PC-9 (cell line): ENCODE data around the gene CACNG6. TPM values are rescaled to one million over a fixed set of nuclear protein-coding genes. Genes with fewer than 3 reads are reported as not detected.

ENCODE experiments used
- BruUV-seq: library from RNA; stranded (reverse); fragments of 400-500 nt; replicated peaks from 2 replicates; lab custom pipeline; 2021; lab: Mats Ljungman, UMichigan
- CTCF ChIA-PET: fragments of 300-600 bp; sonication (Branson Sonifier 250); formaldehyde crosslinking; loops from one replicate; lab custom pipeline; 2022; ENCODE audit warnings: antibody characterized with exemption; lab: Charles Lee
- POLR2A ChIA-PET: fragments of 300-600 bp; sonication (Branson Sonifier 250); formaldehyde crosslinking; loops from one replicate; lab custom pipeline; 2022; ENCODE audit warnings: antibody characterized with exemption; ENCODE audit not compliant: unreplicated experiment; lab: Charles Lee
- DNase-seq, 2 experiments: peaks; one replicate each; pipeline versions ENCODE4 v3.0.0 to v3.0.0-alpha.2; 2015 to 2022; ENCODE audit warnings: mixed read lengths in 1 of 2
- H2AFZ ChIP-seq: fragments of 200-600 bp; sonication (generic); 2 replicates; pipeline ENCODE4 v1.8.1; 2017; ENCODE audit warnings: antibody characterized with exemption
- H3F3A ChIP-seq: fragments of 200-600 bp; sonication (generic); 2 replicates; pipeline ENCODE4 v1.8.1; 2017; ENCODE audit warnings: antibody characterized with exemption, mild to moderate bottlenecking, low read depth; ENCODE audit not compliant: insufficient read depth
- H3K27ac ChIP-seq: fragments of 200-600 bp; sonication (generic); 2 replicates; pipeline ENCODE4 v1.6.1; 2016; ENCODE audit warnings: mixed run types
- H3K27me3 ChIP-seq: fragments of 200-600 bp; sonication (generic); 2 replicates; pipeline ENCODE4 v1.6.1; 2016; ENCODE audit warnings: low read depth, mixed run types; ENCODE audit not compliant: insufficient read depth
- H3K36me3 ChIP-seq: fragments of 200-600 bp; sonication (generic); 2 replicates; pipeline ENCODE4 v1.6.1; 2016; ENCODE audit warnings: low read depth, mixed run types
- H3K4me1 ChIP-seq: fragments of 200-600 bp; sonication (generic); replicated peaks from 2 replicates; pipeline ENCODE4 v1.6.1; 2016; ENCODE audit warnings: mixed run types; ENCODE audit not compliant: insufficient read depth
- H3K4me2 ChIP-seq: fragments of 200-600 bp; sonication (generic); 2 replicates; pipeline ENCODE4 v1.6.1; 2017; ENCODE audit warnings: mixed run types
- H3K4me3 ChIP-seq: fragments of 200-600 bp; sonication (generic); 2 replicates; pipeline ENCODE4 v1.6.1; 2016; ENCODE audit warnings: mixed run types
- H3K79me2 ChIP-seq: fragments of 200-600 bp; sonication (generic); 2 replicates; pipeline ENCODE4 v1.6.1; 2017; ENCODE audit warnings: low read depth, mixed run types
- H3K9me2 ChIP-seq: fragments of 200-600 bp; sonication (generic); 2 replicates; pipeline ENCODE4 v1.8.1; 2017; ENCODE audit warnings: mild to moderate bottlenecking; ENCODE audit not compliant: insufficient read depth
- H3K9me3 ChIP-seq: fragments of 200-600 bp; sonication (generic); 2 replicates; pipeline ENCODE4 v1.8.1; 2016; ENCODE audit warnings: low read depth; ENCODE audit not compliant: insufficient read depth
- H4K20me1 ChIP-seq: fragments of 200-600 bp; sonication (generic); 2 replicates; pipeline ENCODE4 v1.8.1; 2017; ENCODE audit not compliant: insufficient read depth
- CTCF ChIP-seq: fragments of 200-600 bp; sonication (generic); conservative IDR thresholded peaks from 2 replicates; pipeline ENCODE4 v1.6.1; 2017; ENCODE audit warnings: mixed run types, antibody characterized with exemption, mild to moderate bottlenecking, moderate library complexity
- EZH2 ChIP-seq: fragments of 200-600 bp; sonication (generic); IDR thresholded peaks from 2 replicates; pipeline ENCODE4 v1.8.0; 2017; ENCODE audit warnings: antibody characterized with exemption, low read depth
- intact Hi-C: fragments of 100-400 bp; cut with micrococcal nuclease; formaldehyde crosslinking; loops from one replicate; pipeline ENCODE4 v1.10.0; 2022; ENCODE audit not compliant: unreplicated experiment
- total RNA-seq: library from RNA; stranded (reverse); gene quantifications from 2 replicates; pipeline ENCODE4 v1.2.3, GENCODE V29; 2021

Gene CACNG6
- total RNA-seq, 1 experiment from 2014 or later: 11.5 TPM

GRCh38 chr19:53958168-53958571 is 33.3 kb upstream of the CACNG6 start:
- no peaks in the 10 kb centered on the region for H3K79me2 ChIP-seq
- no peak overlapping the region for H3K4me3 ChIP-seq
- no peak for DNase-seq
- H3K36me3 ChIP-seq: no peaks in the 10 kb centered on the region
- peak overlapping the region; percentile 46 for H3K4me2 ChIP-seq
- POLR2A ChIA-PET: no interaction called here
- no peak overlapping the region for H3K27ac ChIP-seq
- no peaks in the 10 kb centered on the region for H3K9me3 ChIP-seq
- H3K27me3 ChIP-seq: peaks cover 7% of the 10 kb centered on the region; the same call in 1 of the 2 replicates
- intact Hi-C loops: no loop called here
- no peak for TF ChIP-seq EZH2
- no peak for TF ChIP-seq CTCF
- H3F3A ChIP-seq: peaks cover 22% of the 10 kb centered on the region; the same call in 1 of the 2 replicates
- H2AFZ ChIP-seq: no peak overlapping the region
- no peaks in the 10 kb centered on the region for H3K9me2 ChIP-seq
- H3K4me1 ChIP-seq: peaks cover 13% of the 10 kb centered on the region
- no peaks in the 10 kb centered on the region for H4K20me1 ChIP-seq
- CTCF ChIA-PET: no interaction called here
- no TSS peak for BruUV-seq

GRCh38 chr19:53958823-53959757 is 32.3 kb upstream of the CACNG6 start:
- Histone ChIP-seq H3K27me3 (peaks cover 7% of the 10 kb centered on the region; the same call in 1 of the 2 replicates), H3K79me2 (no peaks in the 10 kb centered on the region), H3K4me3 (no peak overlapping the region), H3K27ac (no peak overlapping the region), H3K9me3 (no peaks in the 10 kb centered on the region), H3K36me3 (no peaks in the 10 kb centered on the region), H4K20me1 (no peaks in the 10 kb centered on the region), H3K9me2 (no peaks in the 10 kb centered on the region), H3K4me1 (peaks cover 13% of the 10 kb centered on the region), H3K4me2 (no peak overlapping the region), H2AFZ (no peak overlapping the region), H3F3A (peaks cover 22% of the 10 kb centered on the region; the same call in 1 of the 2 replicates)
- POLR2A ChIA-PET: interaction anchor here (0.5 kb wide), 1 partner anchor 21 kb away, joined by 6 read pairs; no protein-coding TSS in a partner anchor
- DNase-seq: no peak
- intact Hi-C loops: no loop called here
- TF ChIP-seq EZH2: no peak
- TF ChIP-seq CTCF: no peak
- BruUV-seq: no TSS peak
- CTCF ChIA-PET: no interaction called here

GRCh38 chr19:53960187-53960586 is 31.2 kb upstream of the CACNG6 start:
- no peak for TF ChIP-seq CTCF
- TF ChIP-seq EZH2: no peak
- no peaks in the 10 kb centered on the region for H3K9me2 ChIP-seq
- intact Hi-C loops: no loop called here
- BruUV-seq: no TSS peak
- no peak overlapping the region for H3K4me3 ChIP-seq
- H3K27ac ChIP-seq: no peak overlapping the region
- H3K4me1 ChIP-seq: peaks cover 13% of the 10 kb centered on the region
- POLR2A ChIA-PET: no interaction called here
- H2AFZ ChIP-seq: no peak overlapping the region
- no peaks in the 10 kb centered on the region for H3K79me2 ChIP-seq
- peaks cover 7% of the 10 kb centered on the region; the same call in 1 of the 2 replicates for H3K27me3 ChIP-seq
- H3K36me3 ChIP-seq: no peaks in the 10 kb centered on the region
- H3K9me3 ChIP-seq: no peaks in the 10 kb centered on the region
- CTCF ChIA-PET: interaction anchor here (0.5 kb wide), 1 partner anchor 327 kb away, joined by 3 read pairs; no protein-coding TSS in a partner anchor
- no peaks in the 10 kb centered on the region for H4K20me1 ChIP-seq
- 0 out of 2 replicates have a peak overlapping the region, but pooled peaks have one; percentile 1 for H3K4me2 ChIP-seq
- H3F3A ChIP-seq: peaks cover 22% of the 10 kb centered on the region; the same call in 1 of the 2 replicates
- DNase-seq: no peak
